HEK293T (cell line): ENCODE results near the gene LYRM2.

Experiments used
- ARNT ChIP-seq: fragments of 450-650 bp; IDR thresholded peaks from 2 replicates; pipeline ENCODE4 v1.6.1; 2017; ENCODE audit warnings: mild to moderate bottlenecking
- FOXM1 ChIP-seq: fragments of 450-650 bp; IDR thresholded peaks from 2 replicates; pipeline ENCODE4 v1.6.1; 2017; ENCODE audit warnings: mild to moderate bottlenecking, borderline replicate concordance
- SP1 ChIP-seq: fragments of 450-650 bp; IDR thresholded peaks from 2 replicates; pipeline ENCODE4 v1.6.1; 2017

- TF ChIP-seq SP1 (no peak), FOXM1 (no peak), ARNT (no peak)
Measured at GRCh38 chr6:89660981-89661380, 22.4 kb upstream of the LYRM2 start.
